GM23338 (cell line): Measurements from ENCODE around the gene OOSP4B. TPM values are rescaled to one million over a fixed set of nuclear protein-coding genes. Genes with fewer than 3 reads are reported as not detected.

Experiments
- ATAC-seq: fragments of 200-7000 bp; cut with Tn5 transposase; 3 replicates; pipeline ENCODE4 v1.9.1; 2020
- DNase-seq: peaks from one replicate; pipeline ENCODE4 v3.0.0-alpha.2; 2015; ENCODE audit warnings: low spot score
- H2AFZ ChIP-seq: fragments of 200-600 bp; sonication (generic); 2 replicates; pipeline ENCODE4 v1.8.0; 2016; ENCODE audit warnings: antibody characterized with exemption, mild to moderate bottlenecking, moderate library complexity
- H3F3A ChIP-seq: fragments of 200-600 bp; sonication (generic); replicated peaks from 2 replicates; pipeline ENCODE4 v1.8.0; 2017; ENCODE audit warnings: antibody characterized with exemption, mixed run types, low read depth
- H3K27ac ChIP-seq: fragments of 200-600 bp; sonication (generic); 2 replicates; pipeline ENCODE4 v1.6.1; 2016; ENCODE audit warnings: low read depth
- H3K27me3 ChIP-seq: fragments of 200-600 bp; sonication (generic); 2 replicates; pipeline ENCODE4 v1.8.0; 2016; ENCODE audit warnings: mild to moderate bottlenecking, mixed run types, moderate library complexity; ENCODE audit not compliant: insufficient read depth
- H3K36me3 ChIP-seq: fragments of 200-600 bp; sonication (generic); 2 replicates; pipeline ENCODE4 v1.8.0; 2016; ENCODE audit warnings: mild to moderate bottlenecking; ENCODE audit not compliant: insufficient read depth
- H3K4me1 ChIP-seq: fragments of 200-600 bp; sonication (generic); 2 replicates; pipeline ENCODE4 v1.8.0; 2016; ENCODE audit warnings: mild to moderate bottlenecking, moderate library complexity; ENCODE audit not compliant: insufficient read depth
- H3K4me2 ChIP-seq: fragments of 200-600 bp; sonication (generic); 2 replicates; pipeline ENCODE4 v1.7.1; 2017; ENCODE audit warnings: mixed run types
- H3K4me3 ChIP-seq: fragments of 200-600 bp; sonication (generic); 2 replicates; pipeline ENCODE4 v1.6.1; 2016; ENCODE audit warnings: mixed run types
- H3K79me2 ChIP-seq: fragments of 200-600 bp; sonication (generic); replicated peaks from 2 replicates; pipeline ENCODE4 v1.8.0; 2017; ENCODE audit warnings: mild to moderate bottlenecking; ENCODE audit not compliant: insufficient read depth
- H3K9me2 ChIP-seq: fragments of 200-600 bp; sonication (generic); 2 replicates; pipeline ENCODE4 v1.8.0; 2017; ENCODE audit not compliant: insufficient read depth
- H4K20me1 ChIP-seq: fragments of 200-600 bp; sonication (generic); replicated peaks from 2 replicates; pipeline ENCODE4 v1.8.0; 2017; ENCODE audit warnings: mild to moderate bottlenecking; ENCODE audit not compliant: insufficient read depth
- H3K27ac Mint-ChIP-seq: 2 replicates; pipeline ENCODE4 v1.8.0; 2020; ENCODE audit warnings: inconsistent platforms, mild to moderate bottlenecking, moderate library complexity, mixed read lengths
- H3K27me3 Mint-ChIP-seq: 3 replicates; pipeline ENCODE4 v1.8.0; 2022; ENCODE audit warnings: low read depth, mild to moderate bottlenecking, moderate library complexity, mixed read lengths, inconsistent platforms; ENCODE audit not compliant: insufficient read depth, poor library complexity
- H3K36me3 Mint-ChIP-seq: 3 replicates; pipeline ENCODE4 v1.8.0; 2021; ENCODE audit warnings: low read depth, mild to moderate bottlenecking, inconsistent platforms, moderate library complexity, mixed read lengths
- H3K4me1 Mint-ChIP-seq: 3 replicates; pipeline ENCODE4 v1.8.0; 2020; ENCODE audit warnings: mild to moderate bottlenecking, inconsistent platforms, mixed read lengths
- H3K4me3 Mint-ChIP-seq: 3 replicates; pipeline ENCODE4 v1.8.0; 2021; ENCODE audit warnings: moderate library complexity, mild to moderate bottlenecking, inconsistent platforms, mixed read lengths
- H3K9me3 Mint-ChIP-seq: 3 replicates; pipeline ENCODE4 v1.8.0; 2020; ENCODE audit warnings: moderate library complexity, mild to moderate bottlenecking, inconsistent platforms, mixed read lengths
- CTCF ChIP-seq, 2 experiments: fragments of 200-600 bp in 1 of 2; sonication (generic) in 1 of 2; conservative IDR thresholded peaks; 2 replicates each; pipeline versions ENCODE4 v1.5.1 to v1.6.1; 2016 to 2017; ENCODE audit warnings: antibody characterized with exemption in 2 of 2, low read depth in 2 of 2, mild to moderate bottlenecking in 2 of 2, moderate library complexity in 1 of 2
- EZH2phosphoT487 ChIP-seq: fragments of 200-600 bp; sonication (generic); IDR thresholded peaks from one replicate; pipeline ENCODE4 v1.8.1; 2018; ENCODE audit warnings: antibody characterized with exemption; ENCODE audit not compliant: unreplicated experiment
- ZNF331 ChIP-seq: fragments of 250-450 bp; sonication (Bioruptor Pico); IDR thresholded peaks from 2 replicates; pipeline ENCODE4 v1.5.0; 2020; ENCODE audit warnings: low read depth, mild to moderate bottlenecking, moderate library complexity
- ZNF462 ChIP-seq: fragments of 250-450 bp; sonication (Bioruptor Pico); IDR thresholded peaks from 2 replicates; pipeline ENCODE4 v1.5.0; 2020; ENCODE audit warnings: mild to moderate bottlenecking, moderate library complexity
- polyA plus RNA-seq: library from polyadenylated mRNA; unstranded; fragments of >200 nt; fragmentation: Nextera tagmentation; extraction: Ambion mirVana; gene quantifications from 2 replicates; pipeline ENCODE4 v1.2.1, GENCODE V29; 2016
- total RNA-seq: library from RNA; depleted of rRNA; stranded (reverse); fragments of >200 nt; shearing (Covaris generic); gene quantifications from 2 replicates; pipeline ENCODE4 v1.2.3, GENCODE V29; 2014

OOSP4B gene
- total and polyA plus RNA-seq, 2 experiments from 2014 or later, result not detected

- TF ChIP-seq ZNF462 (CRISPR knock-in tag) (no peak), CTCF (conservative IDR thresholded peaks at IDR 0.05; ENCODE audit: low read depth in 2 of 2) (no peak)
These were observed 48.6 kb upstream of the OOSP4B start (continued) for GRCh38 chr11:59968395-59968783.

GRCh38 chr11:59973097-59973496 lies 43.9 kb upstream of the OOSP4B start:
- Histone ChIP-seq H4K20me1 (no peaks in the 10 kb centered on the region), H3K79me2 (no peaks in the 10 kb centered on the region), H2AFZ (peak overlapping the region; percentile 2; the same call in 1 of the 2 replicates), H3K27me3 (no peaks in the 10 kb centered on the region), H3K4me1 (0 out of 2 replicates have a peak, but pooled peaks cover 4% of the 10 kb centered on the region), H3K27ac (no peak overlapping the region), H3F3A (no peaks in the 10 kb centered on the region), H3K36me3 (no peaks in the 10 kb centered on the region), H3K4me3 (no peak overlapping the region), H3K4me2 (no peak overlapping the region), H3K9me2 (no peaks in the 10 kb centered on the region)
- H3K4me3 Mint-ChIP-seq, result no peak overlapping the region
- no peak for TF ChIP-seq ZNF331
- TF ChIP-seq EZH2phosphoT487, result no peak
- peak; percentile 10 for DNase-seq
- peaks cover 8% of the 10 kb centered on the region; the same call in 2 of the 3 replicates for H3K4me1 Mint-ChIP-seq
- no peaks in the 10 kb centered on the region for H3K9me3 Mint-ChIP-seq
- no peaks in the 10 kb centered on the region for H3K36me3 Mint-ChIP-seq
- peak overlapping the region; percentile 52; the same call in 1 of the 2 replicates for H3K27ac Mint-ChIP-seq
- H3K27me3 Mint-ChIP-seq, result no peaks in the 10 kb centered on the region
- ATAC-seq, result peak; percentile 68
